ENCODE data around the gene ADCY1.
"Not testable (repeated sequence)": the region's sequence is repeated elsewhere in the genome, so short reads cannot be mapped to it uniquely, and the experiment has no call there.

Gene ADCY1

DNA sequence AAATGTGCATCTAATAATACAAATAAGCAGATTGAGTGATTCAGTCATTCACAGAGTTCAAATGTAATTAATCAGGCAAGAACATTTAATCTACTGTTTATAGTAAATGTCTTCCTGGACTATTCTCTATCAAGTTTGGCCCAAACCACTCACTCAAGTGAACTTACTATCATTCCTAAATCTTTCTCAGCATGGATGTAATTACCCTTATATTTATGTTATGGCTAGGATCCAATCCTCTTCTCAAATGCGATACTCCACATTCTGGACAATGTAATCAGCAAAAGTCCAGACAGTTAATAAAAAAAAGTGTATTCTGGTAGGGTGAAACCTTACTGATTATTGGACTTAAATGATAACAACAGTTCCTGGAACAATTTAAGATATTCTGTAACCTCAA lies 185.3 kb downstream of the ADCY1 start:
- not testable (repeated sequence) for DNase-seq (ENCODE audit: low spot score)

DNA sequence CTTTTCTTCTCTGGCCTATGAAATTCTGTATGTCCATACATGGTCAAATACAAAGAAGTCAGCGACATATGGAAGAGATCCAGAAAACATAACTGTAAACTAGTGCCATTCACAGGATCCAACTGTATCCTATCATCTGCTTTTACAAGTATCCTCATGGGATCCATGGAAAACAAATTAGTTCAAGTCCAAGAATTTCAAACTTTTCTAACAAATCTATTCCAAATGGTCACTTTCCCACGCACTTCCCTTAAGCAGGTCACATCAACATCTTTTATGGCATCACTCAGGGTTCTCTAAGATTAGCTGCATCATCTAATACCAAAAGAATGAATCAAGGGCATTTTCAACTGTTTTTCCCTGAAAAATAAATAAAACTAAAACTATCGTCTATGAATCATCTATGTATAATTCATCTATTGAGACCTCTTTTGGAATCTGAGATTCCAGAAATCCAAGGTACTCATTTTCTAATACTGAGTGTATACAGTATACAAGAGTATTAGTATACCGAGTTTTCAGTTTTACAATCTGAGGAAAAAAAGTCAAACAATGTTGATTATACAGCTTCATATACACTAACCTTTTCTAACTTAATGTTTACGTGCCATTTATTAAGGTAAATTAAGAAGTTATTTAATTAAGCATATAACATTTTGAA lies 187.5 kb downstream of the ADCY1 start:
- DNase-seq (ENCODE audit: low spot score), result not testable (repeated sequence)

DNA sequence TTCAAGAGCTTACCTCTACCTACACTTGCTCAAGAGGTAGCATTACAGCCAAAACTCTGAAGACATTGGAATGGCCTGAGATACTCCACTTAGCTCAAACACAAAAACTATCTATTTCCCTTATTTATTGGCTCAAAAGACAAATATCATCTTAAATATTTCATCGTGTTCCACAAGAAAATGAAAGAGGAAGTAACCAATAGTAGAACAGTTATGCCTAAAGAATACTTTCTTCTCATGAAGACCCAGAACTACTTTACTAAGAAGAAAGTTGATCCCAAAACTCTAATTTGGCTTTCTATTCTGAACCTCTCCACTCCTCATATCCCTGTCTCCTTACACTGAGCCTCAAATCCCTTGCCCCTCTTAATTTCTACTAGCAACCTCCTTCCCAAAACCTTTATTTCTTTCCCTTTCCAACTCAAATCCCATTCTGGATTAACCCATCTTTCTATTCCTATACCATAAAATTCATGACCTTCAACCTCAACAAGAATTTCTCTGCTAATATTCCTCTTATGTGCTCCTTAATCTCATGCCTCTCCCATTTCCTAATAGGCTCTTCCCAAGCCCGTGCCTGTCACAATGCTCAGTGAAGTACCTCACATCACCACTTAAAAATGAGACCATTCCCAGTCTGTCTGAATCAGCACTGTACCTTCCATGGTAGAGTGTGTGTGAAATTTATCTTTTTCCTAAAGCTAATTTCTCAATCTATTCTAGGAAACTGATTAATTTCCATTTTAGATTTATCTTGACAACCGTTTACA lies 188.2 kb downstream of the ADCY1 start:
- DNase-seq (ENCODE audit: low spot score), result not testable (repeated sequence)

- DNase-seq (ENCODE audit: low spot score), result peak; percentile 96
Measured at GRCh38 chr7:45768516-45769394, 194.6 kb downstream of the ADCY1 start.

DNA sequence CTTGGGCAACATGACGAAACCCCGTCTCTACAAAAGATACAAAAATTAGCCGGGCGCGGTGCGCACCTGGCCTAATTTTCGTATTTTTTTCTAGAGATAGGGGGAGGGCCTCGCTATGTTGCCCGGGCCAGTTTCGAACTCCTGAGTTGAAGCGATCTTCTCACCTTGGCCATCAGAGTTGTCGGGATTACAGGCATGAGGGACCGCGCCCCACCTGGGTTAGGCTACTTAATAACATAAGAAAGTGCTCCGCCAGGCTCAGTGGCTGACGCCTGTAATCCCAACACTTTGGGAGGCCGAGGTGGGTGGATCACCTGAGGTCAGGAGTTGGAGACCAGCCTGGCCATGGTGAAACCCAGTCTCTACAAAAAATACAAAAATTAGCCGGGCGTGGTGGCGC lies 195.5 kb downstream of the ADCY1 start:
- DNase-seq (ENCODE audit: low spot score), result not testable (repeated sequence)
